Eye (tissue), 1 donor: ENCODE results near the gene CTNNA3.

ENCODE experiments used
- DNase-seq: peaks from one replicate; pipeline ENCODE4 v3.0.0-alpha.2; 2015

The CTNNA3 gene

GRCh38 chr10:66273966-66274519, 1422.0 kb downstream of the CTNNA3 start:
- no peak for DNase-seq

DNA sequence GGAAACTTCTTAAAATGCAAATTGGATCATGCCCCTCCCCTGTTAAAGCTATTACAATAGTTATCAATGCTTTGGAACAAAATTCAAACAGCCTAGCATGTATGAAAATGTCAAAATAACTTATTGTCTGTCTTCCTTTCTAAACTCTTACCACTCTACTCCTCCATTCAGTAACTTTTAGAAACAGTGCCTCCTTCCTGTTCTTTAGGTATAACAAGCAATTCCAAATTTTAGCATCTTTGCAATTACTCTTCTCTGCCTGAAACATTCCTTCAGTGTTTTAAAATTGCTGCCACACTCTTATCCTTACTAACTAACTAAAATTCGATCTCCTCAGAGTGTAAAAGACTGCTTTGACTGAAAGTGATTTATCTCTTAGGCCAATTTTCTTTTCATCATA, 1430.6 kb downstream of the CTNNA3 start:
- DNase-seq: no peak

- no peak for DNase-seq
Observed at GRCh38 chr10:66259836-66260235, 1436.2 kb downstream of the CTNNA3 start.

DNA sequence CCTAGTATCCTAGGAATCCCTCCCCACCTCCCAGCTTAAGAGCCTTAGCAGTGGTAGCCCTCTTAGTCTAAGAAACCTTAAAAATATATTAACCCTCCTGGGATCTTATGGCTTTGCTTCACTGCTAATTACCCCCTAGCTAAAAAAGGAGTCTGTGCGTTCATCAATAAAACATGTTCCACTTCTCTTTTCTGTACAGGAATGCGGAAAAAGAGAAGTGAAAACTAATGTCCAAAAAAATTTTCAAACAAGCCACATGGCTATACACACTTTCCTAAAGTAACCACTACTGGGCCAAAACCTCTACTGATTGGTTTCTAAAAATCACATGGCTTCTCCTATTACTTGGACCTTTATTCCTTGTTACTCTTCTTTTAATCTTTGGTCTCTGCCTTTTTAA, 1437.3 kb downstream of the CTNNA3 start:
- DNase-seq: no peak

GRCh38 chr10:66257801-66258200, 1438.2 kb downstream of the CTNNA3 start:
- DNase-seq: no peak

DNA sequence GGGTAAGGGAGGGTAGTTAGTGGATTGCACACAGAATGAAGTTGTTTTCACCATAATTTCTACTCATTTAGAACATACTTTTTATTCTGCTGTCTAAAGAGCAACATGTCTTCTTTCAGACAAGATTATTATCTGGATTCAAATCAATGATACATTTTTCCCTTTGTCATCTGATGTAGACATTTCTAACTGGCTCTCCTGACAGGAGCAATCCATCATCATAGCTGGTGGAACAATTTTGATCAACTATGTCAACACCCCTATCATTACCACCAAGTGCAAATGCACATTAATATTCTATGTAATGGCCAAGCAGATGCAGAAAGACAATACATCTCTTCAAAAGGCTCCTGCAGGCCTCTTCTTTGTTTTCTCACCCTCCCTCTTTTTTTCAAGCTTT, 1443.0 kb downstream of the CTNNA3 start:
- DNase-seq: no peak

DNA sequence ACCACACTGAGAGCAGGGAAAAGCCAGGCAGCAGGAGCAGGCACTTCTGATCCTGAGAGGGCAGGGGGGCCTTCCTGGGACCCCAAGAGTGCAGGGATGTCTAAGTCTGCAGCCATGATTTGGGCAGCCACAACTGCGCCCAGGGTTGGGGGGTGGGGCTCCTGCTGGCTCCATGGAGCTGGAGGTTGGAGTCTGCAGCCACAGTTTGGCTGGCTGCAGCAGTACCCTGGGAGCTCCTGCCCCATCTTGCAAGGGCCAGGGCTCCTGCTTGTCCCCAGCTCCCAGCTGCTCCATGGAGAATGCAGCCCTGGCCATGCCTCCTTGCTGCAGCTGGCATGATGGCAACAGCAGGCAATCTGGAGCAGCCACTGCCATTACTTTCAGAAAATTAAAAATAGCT, 1449.8 kb downstream of the CTNNA3 start:
- no peak for DNase-seq

DNA sequence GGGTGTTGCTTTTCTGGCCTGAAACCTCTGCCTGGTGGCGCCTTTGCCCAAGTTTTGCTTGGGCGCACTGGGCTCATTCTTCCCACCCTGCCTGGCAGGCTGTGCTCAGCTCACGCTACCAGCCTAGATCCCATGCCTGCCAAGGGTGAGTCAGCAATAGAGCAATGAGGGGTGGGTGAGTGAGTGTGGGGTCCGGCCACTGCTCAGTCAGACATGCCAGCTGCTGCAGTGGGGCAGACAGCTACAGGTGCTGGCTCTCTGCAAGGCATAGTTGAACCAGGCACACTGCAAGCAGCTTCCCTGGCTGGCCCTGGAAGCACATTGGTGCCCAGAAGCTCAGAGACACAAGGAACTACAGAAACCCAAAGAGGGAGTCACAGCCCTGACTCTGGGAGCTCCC, 1451.0 kb downstream of the CTNNA3 start:
- DNase-seq: no peak

DNA sequence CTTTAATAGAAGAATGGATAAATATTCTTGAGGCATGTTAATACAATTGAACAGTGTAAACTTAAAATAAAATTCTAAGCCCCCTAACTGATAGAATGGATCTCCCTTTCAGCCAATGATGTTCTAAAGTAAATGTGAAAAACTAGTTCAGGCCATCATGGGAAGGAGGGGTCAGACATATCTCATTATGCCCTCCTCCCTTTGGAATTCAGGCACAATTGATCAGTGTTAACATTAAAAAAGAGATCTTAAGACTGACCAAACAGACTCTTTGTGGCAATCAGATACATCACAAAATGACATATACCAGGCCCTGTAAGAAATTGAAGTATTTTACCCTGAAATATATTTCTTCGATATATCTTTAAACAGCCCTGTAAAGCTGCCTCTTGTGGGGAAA, 1453.1 kb downstream of the CTNNA3 start:
- DNase-seq: no peak

DNA sequence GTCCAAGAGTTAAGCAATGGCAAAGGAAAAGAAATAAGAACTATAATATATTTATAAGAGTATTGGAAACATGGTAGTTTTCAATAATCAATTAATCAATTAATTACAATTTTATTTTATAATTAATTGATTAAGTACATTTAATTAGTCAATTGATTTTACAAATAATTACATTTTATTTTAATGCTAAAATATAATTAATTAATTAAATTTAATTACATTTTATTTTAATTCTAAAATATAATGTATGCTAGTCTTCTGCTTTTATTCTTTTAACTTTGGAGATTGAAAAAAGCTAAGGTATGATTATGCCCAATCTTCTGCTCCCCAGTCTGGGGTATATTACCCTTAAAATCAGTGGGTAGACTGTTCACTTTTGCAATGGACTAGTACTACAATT, 1456.9 kb downstream of the CTNNA3 start:
- DNase-seq: no peak

DNA sequence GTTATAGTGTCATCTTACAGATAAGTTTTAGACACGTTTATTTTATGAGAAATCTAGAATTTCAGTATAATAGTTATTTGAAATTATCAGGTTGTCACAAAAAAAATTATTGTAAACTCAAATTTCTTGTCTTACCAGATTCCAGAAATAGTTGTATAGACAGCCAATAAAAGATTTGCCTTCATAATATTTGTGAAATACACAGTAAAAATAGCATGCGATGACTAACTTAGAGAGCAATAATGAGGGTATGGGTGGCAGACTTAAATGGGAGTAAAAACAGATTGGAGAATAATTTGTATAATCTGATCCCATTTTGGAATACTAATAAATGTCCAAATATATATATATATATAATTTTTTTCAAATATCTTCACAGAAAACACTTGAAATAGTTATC, 1457.7 kb downstream of the CTNNA3 start:
- no peak for DNase-seq

DNA sequence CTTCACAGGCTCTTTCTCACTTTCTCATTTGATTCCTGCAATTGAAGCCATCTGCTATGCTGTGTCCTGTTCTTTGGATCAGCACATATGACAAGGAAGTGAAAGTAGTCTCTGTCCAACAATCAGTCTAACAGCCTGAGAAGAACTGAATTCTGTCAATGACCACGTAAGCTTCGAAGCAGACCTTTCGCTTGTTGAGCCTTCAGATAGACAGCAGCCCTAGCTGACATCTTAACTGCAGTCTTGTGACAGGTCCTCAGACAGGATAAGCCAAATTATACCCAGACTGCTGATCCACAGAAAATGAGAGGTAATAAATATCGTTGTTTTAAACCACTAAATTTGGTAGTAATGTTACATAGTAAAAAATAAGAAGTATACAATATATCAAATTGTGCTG, 1461.1 kb downstream of the CTNNA3 start:
- no peak for DNase-seq

- DNase-seq: no peak
Observed at GRCh38 chr10:66228887-66229286, 1467.1 kb downstream of the CTNNA3 start.

DNA sequence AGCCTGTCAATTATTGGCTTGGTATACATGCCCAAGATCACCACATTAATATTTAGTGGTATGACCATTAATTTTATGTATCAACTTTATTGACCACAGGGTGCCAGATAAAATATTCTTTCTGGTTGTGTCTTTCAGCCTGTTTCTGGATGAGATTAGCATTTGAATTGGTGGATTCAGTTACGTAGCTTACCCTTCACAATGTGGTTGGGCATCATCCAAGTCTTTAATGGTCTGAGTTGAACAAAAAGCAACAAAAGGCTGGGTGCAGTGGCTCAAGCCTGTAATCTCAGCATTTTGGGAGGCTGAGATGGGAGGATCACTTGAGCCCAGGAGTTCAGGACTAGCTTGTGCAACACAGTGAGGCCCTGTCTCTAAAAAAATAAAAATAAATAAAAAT, 1472.3 kb downstream of the CTNNA3 start:
- no peak for DNase-seq

GRCh38 chr10:66222462-66223046, 1473.4 kb downstream of the CTNNA3 start:
- DNase-seq: no peak

DNA sequence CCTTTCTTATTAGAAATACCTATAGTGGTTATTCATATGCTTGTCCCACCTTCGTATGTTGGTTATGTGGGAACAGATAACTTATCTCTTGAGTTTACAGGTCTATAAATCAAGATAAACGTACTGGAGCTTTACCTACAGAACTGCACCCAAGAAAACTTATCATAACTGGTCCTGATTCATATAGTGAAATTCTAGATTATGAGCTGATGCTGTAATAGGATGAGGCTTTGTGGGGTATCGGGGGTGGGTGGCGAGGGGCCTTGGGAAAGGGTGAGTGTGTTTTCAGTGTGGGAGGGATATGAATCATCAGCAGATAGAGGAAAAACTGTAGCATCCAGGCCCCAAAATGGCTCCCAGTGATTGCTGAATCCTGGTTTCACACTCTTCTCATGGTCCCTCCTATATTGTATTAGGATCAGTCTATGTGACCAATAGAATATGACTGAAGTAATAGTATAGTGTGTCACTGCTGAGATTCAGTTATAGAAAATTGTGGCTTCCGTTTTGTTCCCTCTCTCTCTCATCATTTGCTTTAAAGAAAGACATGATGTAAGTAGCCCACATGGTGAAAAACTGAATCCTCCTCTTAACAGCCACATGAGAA, 1476.9 kb downstream of the CTNNA3 start:
- no peak for DNase-seq

DNA sequence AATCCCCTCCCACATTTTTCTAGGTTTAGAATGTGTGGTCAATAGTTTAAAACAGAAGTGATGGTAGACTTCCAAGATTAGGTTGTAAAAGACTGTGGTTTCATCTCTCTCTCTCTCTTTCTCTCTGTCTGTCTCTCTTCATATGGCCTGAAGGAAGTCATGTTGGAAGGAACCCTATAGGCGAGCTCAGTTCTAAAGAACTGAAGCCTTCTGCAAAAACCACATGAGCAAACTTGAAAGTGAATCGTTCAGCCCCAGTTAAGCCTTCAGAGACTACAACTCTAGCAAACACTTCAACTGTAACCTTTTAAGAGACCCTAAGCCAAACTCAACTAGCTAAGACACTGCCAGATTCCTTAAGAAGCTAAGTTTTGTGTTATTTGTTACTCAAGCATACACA, 1477.7 kb downstream of the CTNNA3 start:
- no peak for DNase-seq

DNA sequence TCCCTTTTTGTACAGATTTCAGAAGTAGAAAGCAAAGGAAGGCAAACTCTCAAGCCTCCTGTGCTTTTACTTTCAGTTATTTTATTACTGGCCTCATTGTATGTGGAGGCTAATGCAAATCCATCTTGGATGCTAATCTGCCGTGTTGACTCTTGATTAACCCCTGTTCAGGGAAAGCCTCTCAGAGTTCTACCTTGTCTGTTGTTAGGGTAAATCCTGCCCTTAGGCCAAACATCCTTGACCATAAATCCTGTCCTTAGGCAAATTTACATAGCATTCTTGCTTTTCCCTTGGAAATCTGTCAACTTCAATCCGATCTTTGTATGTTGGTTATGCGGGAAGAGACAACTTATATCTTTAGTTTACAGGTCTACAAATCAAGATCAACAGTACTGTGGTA, 1480.1 kb downstream of the CTNNA3 start:
- no peak for DNase-seq

GRCh38 chr10:66214721-66215404, 1481.1 kb downstream of the CTNNA3 start:
- no peak for DNase-seq

- DNase-seq: no peak
Observed at GRCh38 chr10:66209025-66209424, 1487.0 kb downstream of the CTNNA3 start.

DNA sequence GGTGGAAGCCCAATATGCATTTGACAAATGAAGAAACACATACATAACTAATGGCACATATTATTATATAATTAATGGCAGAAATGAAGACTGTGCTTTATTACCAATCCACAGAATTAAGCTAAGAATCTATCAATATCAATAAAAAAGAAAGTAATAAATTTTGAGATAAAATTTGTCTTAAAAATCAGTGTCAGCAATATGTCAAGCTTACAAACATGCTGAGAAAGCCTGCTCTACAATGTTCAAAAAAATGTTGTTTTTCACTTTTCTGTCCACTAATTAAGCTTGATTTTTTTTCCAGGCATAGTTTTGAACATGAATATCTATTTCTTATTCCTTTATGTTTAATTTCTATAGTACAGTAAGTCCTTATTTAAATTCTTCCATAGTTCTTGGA, 1491.2 kb downstream of the CTNNA3 start:
- DNase-seq: no peak

DNA sequence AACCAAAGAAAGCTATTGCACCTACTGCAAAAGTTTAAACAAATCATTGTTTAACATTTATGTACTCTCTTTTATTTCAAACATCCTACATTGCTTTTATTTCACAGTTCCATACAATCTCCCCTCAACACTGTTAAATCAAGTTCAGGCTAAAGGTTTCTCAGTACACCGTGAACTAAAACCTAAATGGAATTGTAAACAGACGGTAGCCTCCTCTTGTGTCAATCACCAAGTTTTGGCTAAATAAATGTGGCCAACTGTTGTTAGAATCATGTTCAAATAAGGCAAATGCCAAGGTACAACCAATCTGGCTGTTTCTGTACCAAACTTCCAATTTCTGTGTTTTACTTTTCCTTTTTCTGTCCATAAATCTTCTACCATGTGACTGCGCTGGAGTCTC, 1493.9 kb downstream of the CTNNA3 start:
- DNase-seq: no peak

DNA sequence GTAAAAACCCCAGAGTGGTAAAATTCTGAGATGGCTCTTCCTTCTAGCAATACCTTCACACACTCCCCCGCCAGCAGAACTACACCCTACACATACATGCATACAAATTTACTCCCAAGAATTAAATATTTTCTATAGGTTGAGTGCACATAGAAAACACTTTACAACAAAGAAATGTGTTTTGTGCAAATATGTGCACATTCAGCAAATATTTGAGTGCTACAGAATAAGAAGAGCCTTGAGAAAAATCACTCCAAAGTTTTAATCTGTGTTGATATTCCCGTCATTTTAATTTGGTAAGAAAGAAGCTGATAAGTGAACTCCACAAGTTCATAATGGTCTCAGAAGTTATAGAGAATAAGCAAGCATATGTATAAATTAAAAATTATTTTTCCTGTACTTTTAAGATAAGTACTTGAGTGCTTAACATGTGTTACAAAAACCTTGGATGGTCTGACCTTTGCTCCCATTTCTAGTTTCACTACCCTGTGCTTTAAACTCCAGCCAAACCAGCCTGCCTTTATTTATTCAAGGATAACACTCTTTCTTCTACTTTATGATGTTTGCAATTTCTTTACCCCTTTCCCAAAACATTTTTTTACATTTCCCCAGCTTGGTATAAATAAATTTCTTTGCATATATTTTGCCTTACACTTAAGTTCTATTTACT, 1503.7 kb downstream of the CTNNA3 start:
- DNase-seq: no peak

DNA sequence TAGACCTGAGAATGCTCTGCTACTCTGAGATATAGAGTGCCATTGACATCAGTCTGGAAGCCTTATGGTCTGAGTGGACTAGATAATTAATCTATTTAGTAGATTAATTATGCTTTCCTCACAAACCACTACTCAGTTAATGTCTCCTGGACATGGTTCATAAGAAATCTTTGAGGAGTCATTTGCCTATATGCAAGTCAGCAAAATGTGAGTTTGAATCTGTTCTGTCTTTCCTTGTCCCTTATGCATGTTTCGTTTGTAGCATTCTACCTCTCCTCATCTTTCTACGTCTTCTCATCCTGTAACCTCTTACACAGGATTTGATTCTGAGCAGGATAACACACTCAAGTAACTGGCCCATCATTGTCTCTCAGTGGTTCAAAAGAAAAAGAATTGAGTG, 1505.6 kb downstream of the CTNNA3 start:
- DNase-seq: no peak
